ENCODE measurements around the gene FNDC10.
A peak's percentile ranks its signal among the peaks of the same experiment; 100 is the strongest.
"Not testable (repeated sequence)": the region's sequence is repeated elsewhere in the genome, so short reads cannot be mapped to it uniquely, and the experiment has no call there.

Gene FNDC10

GRCh38 chr1:1599935-1600860, at the start of gene FNDC10:
Gene FNDC10, minus strand, starts transcription at chr1:1600135. Its CDS starts 120 bp downstream, at chr1:1600015.
- no peak for TF ChIP-seq ZNF274 (IDR thresholded peaks at IDR 0.05; ENCODE audit: low read depth, low read length)
- H3K4me3 ChIP-seq (ENCODE audit: low read length): peak within 1 kb of the TSS; percentile 15; the same call in 1 of the 2 replicates

DNA sequence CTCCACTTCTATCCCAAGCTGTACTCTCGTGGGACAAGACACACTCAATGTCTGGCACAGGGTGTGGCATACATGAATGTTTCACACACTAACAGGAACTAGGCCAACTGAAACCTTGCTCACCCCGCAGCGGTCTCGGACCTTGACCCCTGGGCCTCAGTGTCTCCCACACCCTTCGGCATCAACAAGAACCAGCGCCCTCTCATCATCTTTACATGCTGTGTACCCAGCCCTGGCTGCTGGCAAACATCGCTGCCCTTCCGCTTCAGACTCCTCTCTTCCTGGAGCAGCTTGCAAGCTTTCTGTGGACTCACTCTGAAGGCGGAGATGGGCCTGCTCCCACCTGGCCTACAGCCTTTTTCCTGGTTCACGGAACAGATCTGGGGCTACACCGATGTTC, 48.3 kb upstream of the FNDC10 start:
- not testable (repeated sequence) for H3K4me3 ChIP-seq (ENCODE audit: low read length)

DNA sequence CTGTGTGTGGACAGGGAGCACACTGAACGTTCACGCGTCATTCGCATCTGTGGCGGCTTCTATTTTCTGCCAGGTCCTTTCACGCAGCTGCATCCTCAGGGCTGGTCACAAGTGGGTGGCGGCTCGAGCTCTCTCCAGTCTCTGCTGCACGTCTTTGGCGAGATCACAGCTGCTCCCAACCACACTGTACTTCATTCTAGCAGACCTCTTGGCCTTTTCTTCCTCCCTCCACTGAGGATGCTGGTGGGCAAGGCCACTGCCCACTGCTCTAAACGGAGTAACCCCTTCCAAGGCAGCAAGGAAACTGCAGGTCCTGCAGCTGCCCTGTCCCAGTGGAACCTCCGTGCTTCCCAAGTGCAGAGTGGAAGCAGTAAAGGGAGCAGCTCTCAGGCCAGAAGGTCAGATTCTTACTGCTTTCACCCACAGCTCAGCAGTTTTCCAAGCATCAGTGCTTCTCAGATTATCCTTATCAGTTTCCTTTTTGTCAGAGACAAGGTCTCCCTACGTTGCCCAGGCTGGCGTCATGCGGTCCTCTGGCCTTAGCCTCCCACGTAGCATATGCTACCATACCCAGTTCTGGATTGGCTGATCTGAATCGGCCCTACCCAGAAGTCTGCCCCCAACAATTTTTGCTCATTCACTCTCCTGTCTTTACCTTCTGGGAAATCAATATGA, 47.8 kb upstream of the FNDC10 start:
- H3K4me3 ChIP-seq (ENCODE audit: low read length): not testable (repeated sequence)

DNA sequence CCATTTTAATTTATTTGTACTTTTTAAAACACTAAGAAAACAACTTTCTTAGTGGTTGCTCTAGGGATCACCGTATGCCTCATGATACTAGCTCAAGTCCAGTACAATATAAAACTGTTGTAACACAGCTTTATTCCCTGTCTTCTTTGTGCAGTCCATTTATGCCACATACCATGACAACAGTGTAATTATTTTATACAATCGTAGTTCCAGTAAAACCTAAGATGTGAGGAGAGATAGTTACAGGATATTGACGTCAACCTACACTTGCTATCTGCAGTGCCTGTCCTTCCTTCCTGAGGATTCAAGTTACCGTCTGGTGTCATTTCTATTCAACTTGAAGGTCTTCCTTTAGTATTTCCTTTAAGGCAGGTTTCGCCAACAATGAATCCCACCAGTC, 46.4 kb upstream of the FNDC10 start:
- H3K4me3 ChIP-seq (ENCODE audit: low read length): not testable (repeated sequence)

GRCh38 chr1:1640711-1641461, 41.0 kb upstream of the FNDC10 start:
- not testable (repeated sequence) for H3K4me3 ChIP-seq (ENCODE audit: low read length)

GRCh38 chr1:1640081-1640480, 40.1 kb upstream of the FNDC10 start:
- not testable (repeated sequence) for H3K4me3 ChIP-seq (ENCODE audit: low read length)

DNA sequence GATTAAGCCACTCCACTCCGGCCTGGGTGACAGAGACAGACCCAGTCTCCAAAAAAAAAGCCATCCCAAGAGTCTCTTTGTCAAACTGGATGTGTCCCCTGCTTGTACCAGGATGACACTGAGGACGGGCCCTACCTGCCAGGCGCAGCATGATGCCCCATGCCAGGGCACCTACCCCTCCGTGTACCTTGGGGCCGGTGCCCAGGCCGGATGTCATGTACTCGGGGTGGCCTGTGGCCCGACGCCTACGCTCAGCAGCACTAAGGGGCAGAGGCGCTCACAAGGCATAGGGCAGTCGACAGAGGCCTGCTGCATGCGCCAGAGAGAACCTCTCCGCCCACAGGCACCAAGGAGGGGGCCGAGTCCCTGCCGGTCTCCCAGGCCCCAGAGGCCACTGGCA, 39.4 kb upstream of the FNDC10 start:
- not testable (repeated sequence) for H3K4me3 ChIP-seq (ENCODE audit: low read length)

DNA sequence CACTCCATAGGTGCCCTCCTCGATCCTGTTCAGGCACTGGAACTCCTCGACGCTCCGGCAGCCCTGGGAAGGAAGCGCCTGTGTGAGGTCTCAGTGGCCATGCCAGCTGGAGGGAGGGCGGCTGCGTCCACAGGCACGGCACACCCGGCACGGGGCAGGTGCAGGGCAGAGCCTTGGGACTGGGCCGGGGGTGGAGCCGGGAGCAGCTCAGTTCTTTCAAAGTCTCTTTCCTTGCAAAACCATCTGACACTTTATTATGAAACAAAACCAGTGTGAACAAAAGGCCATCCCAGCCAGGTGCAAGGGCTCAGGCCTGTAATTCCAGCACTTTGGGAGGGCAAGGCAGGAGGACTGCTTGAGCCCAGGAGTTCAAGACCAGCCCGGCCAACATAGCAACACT, 38.6 kb upstream of the FNDC10 start:
- not testable (repeated sequence) for H3K4me3 ChIP-seq (ENCODE audit: low read length)

DNA sequence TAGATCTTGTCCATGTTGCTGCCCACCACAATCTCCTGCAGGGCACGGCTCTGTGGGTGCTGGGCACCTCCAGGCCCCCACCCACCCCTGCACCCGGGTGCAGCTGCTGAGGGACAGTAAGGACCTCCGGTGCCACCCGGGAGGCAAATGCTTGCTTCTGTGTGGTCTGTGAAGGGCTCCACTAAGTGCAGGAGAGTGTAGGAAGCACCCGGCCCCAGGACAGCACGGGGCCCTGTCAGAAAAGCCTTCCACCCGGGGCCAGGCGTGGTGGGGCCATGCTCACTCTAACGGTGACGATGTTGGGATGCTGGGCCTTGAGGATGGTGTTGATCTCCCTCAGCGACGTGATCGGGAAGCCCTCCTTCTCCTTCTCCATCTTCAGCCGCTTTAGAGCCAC, 37.5 kb upstream of the FNDC10 start:
- not testable (repeated sequence) for H3K4me3 ChIP-seq (ENCODE audit: low read length)

DNA sequence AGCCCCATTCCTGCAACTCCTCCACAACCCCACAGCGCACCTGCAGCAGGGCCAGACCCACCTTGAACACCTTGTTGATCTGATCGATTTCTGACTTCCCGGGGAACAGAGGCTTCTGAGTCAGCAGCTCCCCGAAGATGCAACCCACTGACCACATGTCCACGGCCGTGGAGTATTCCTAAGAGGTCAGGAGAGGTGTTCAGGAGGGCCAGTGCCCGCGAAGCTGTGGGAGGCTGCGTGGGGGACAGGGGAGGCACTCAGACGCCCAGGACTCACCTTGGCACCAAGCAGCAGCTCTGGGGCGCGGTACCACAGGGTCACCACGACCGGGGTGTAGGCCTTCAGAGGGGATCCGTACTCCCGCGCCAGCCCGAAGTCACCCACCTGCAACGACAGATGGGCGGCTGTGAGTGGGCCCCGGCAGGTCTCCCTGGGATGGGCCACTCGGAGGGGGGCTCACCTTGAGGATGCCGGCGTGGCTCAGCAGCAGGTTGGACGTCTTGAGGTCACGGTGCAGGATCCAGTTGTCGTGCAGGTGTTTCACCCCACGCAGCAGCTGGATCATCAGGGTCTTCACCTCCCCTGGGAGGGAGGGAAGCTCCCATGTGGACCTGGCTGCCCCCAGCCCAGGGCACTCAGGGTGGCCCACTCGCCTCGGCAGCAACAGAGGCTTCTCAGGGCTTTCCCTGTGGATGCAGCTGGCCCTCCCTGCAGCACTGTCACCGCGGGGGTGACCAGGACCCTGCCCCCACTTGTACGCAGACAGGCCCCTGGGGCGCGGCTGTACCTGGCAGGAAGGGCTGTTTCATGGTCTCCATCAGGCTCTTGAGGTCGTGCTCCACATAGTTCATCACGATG, 36.9 kb upstream of the FNDC10 start:
- H3K4me3 ChIP-seq (ENCODE audit: low read length): not testable (repeated sequence)

GRCh38 chr1:1634613-1635012, 34.7 kb upstream of the FNDC10 start:
- not testable (repeated sequence) for H3K4me3 ChIP-seq (ENCODE audit: low read length)

DNA sequence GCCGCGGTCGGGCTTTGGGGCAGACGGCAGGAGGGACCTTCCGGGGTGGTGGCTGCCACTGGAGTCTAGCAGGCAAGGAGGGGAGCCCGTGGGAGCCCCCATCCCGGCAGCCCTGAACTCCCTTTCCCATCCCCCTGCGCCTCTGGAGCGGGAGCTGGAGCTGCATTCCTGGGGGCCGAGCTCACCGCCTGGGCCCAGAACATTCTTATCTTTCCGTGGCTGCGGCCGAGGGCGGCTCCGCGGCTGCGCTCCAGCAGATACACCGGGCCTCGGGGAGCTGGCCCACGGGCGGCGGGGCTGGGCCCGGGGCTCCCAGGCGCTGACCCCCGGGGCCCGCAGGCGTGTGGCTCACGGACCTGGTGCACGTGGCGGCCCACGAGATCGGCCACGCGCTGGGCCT, 33.5 kb upstream of the FNDC10 start:
- not testable (repeated sequence) for H3K4me3 ChIP-seq (ENCODE audit: low read length)

DNA sequence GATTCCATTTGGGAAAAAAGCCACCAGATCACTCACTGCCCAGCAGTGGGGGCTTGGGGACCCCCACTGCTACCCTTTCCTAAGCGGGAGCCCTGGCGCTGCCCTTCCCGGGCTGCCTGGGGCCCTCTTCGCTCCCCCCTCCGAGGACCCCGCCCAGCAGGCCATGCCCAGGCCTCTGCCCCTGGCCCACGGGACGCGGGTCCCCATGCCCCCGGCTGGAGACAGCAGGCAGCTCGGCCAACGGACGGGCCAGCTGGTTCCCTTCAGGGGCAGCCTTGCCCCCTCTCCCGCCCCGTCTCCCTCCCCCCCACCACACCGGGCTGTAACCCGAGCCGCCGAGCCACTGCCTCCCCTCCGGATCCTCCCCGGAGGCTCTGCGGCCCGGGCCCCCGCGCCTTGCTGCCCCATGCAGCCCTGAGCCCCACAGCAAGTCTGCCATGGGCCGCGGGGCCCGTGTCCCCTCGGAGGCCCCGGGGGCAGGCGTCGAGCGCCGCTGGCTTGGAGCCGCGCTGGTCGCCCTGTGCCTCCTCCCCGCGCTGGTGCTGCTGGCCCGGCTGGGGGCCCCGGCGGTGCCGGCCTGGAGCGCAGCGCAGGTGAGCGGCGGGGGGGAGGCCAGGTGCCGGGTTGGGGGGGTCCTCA, 32.0 kb upstream of the FNDC10 start, which contains the start of gene MMP23B:
Gene MMP23B (plus strand): TSS at position 392 of the 639 bp plus-strand sequence. CDS start 46 bp downstream, at position 438.
- TF ChIP-seq ZNF274 (IDR thresholded peaks at IDR 0.05; ENCODE audit: low read depth, low read length): no peak
- no peak within 1 kb of the TSS for H3K4me3 ChIP-seq (ENCODE audit: low read length)
